H9 (cell line): ENCODE results near the gene TMEM201. TPM values are rescaled to one million over a fixed set of nuclear protein-coding genes. Genes with fewer than 3 reads are reported as not detected.

Experiments
- DNase-seq: peaks from one replicate; pipeline ENCODE4 v3.0.0-alpha.2; 2017
- H2AFZ ChIP-seq: one replicate; pipeline ENCODE4 v1.6.1; 2013; ENCODE audit warnings: mild to moderate bottlenecking, low read length, control low read depth, moderate library complexity
- H2AK5ac ChIP-seq: 2 replicates; pipeline ENCODE4 v1.6.1; 2013; ENCODE audit warnings: low read length, control low read depth, mixed read lengths; ENCODE audit not compliant: insufficient read length
- H2BK120ac ChIP-seq: one replicate; pipeline ENCODE4 v1.6.1; 2013; ENCODE audit warnings: low read depth, mild to moderate bottlenecking, low read length, control low read depth, inconsistent platforms; ENCODE audit not compliant: poor library complexity, severe bottlenecking
- H2BK12ac ChIP-seq: 2 replicates; pipeline ENCODE4 v1.6.1; 2013; ENCODE audit warnings: low read length, control low read depth, mixed read lengths, low read depth; ENCODE audit not compliant: insufficient read length
- H2BK15ac ChIP-seq: 2 replicates; pipeline ENCODE4 v1.6.1; 2013; ENCODE audit warnings: low read depth, low read length, control low read depth
- H2BK20ac ChIP-seq: one replicate; pipeline ENCODE4 v1.6.1; 2013; ENCODE audit warnings: low read depth, mild to moderate bottlenecking, low read length, control low read depth, inconsistent platforms; ENCODE audit not compliant: poor library complexity, severe bottlenecking
- H2BK5ac ChIP-seq: 2 replicates; pipeline ENCODE4 v1.6.1; 2013; ENCODE audit warnings: low read length, control low read depth, mixed read lengths; ENCODE audit not compliant: insufficient read length
- H3K14ac ChIP-seq: 2 replicates; pipeline ENCODE4 v1.6.1; 2013; ENCODE audit warnings: low read length, control low read depth; ENCODE audit not compliant: insufficient read depth
- H3K18ac ChIP-seq: 2 replicates; pipeline ENCODE4 v1.6.1; 2013; ENCODE audit warnings: low read depth, mild to moderate bottlenecking, mixed read lengths, low read length, control low read depth; ENCODE audit not compliant: insufficient read length
- H3K23ac ChIP-seq: 2 replicates; pipeline ENCODE4 v1.6.1; 2013; ENCODE audit warnings: low read length, control low read depth, mixed read lengths, low read depth; ENCODE audit not compliant: insufficient read length
- H3K23me2 ChIP-seq: 2 replicates; pipeline ENCODE4 v1.6.1; 2013; ENCODE audit warnings: low read depth, mild to moderate bottlenecking, mixed read lengths, low read length, control low read depth; ENCODE audit not compliant: insufficient read length, poor library complexity, severe bottlenecking
- H3K27ac ChIP-seq: 2 replicates; pipeline ENCODE4 v1.5.1; 2013; ENCODE audit warnings: low read length, control low read depth, mixed read lengths, low read depth; ENCODE audit not compliant: insufficient read length
- H3K27me3 ChIP-seq: 2 replicates; pipeline ENCODE4 v1.6.1; 2013; ENCODE audit warnings: low read length, control low read depth, inconsistent platforms; ENCODE audit not compliant: insufficient read depth
- H3K4ac ChIP-seq: 2 replicates; pipeline ENCODE4 v1.6.1; 2013; ENCODE audit warnings: low read depth, mild to moderate bottlenecking, control low read depth, inconsistent platforms, low read length, moderate library complexity
- H3K4me1 ChIP-seq: 2 replicates; pipeline ENCODE4 v1.6.1; 2013; ENCODE audit warnings: low read length, control low read depth, inconsistent platforms; ENCODE audit not compliant: insufficient read depth
- H3K4me2 ChIP-seq: 2 replicates; pipeline ENCODE4 v1.6.1; 2013; ENCODE audit warnings: low read length, control low read depth, mixed read lengths; ENCODE audit not compliant: insufficient read length, insufficient read depth
- H3K56ac ChIP-seq: 2 replicates; pipeline ENCODE4 v1.6.1; 2013; ENCODE audit warnings: low read depth, mild to moderate bottlenecking, mixed read lengths, low read length, control low read depth; ENCODE audit not compliant: insufficient read length
- H3K79me1 ChIP-seq: 2 replicates; pipeline ENCODE4 v1.6.1; 2013; ENCODE audit warnings: low read depth, mild to moderate bottlenecking, moderate library complexity, low read length, control low read depth, inconsistent platforms; ENCODE audit not compliant: insufficient read depth, poor library complexity, severe bottlenecking
- H3K79me2 ChIP-seq: 2 replicates; pipeline ENCODE4 v1.6.1; 2013; ENCODE audit warnings: low read length, control low read depth, inconsistent platforms; ENCODE audit not compliant: insufficient read depth
- H3K9ac ChIP-seq: 2 replicates; pipeline ENCODE4 v1.6.1; 2013; ENCODE audit warnings: low read length, control low read depth, mixed read lengths; ENCODE audit not compliant: insufficient read length; ENCODE audit errors: extremely low read depth
- H3K9me3 ChIP-seq: one replicate; pipeline ENCODE4 v1.6.1; 2013; ENCODE audit warnings: low read depth, low read length, inconsistent platforms; ENCODE audit not compliant: control insufficient read depth
- H3T11ph ChIP-seq: one replicate; pipeline ENCODE4 v1.6.1; 2013; ENCODE audit warnings: mild to moderate bottlenecking, low read length, control low read depth, inconsistent platforms
- H4K20me1 ChIP-seq: one replicate; pipeline ENCODE4 v1.6.1; 2013; ENCODE audit not compliant: control insufficient read depth, insufficient read length, insufficient read depth
- H4K5ac ChIP-seq: 2 replicates; pipeline ENCODE4 v1.6.1; 2013; ENCODE audit warnings: low read depth, mild to moderate bottlenecking, mixed read lengths, low read length, control low read depth; ENCODE audit not compliant: insufficient read length
- H4K8ac ChIP-seq: replicated peaks from 2 replicates; pipeline ENCODE4 v1.6.1; 2013; ENCODE audit warnings: low read length, control low read depth, mixed read lengths, low read depth; ENCODE audit not compliant: insufficient read length
- H4K91ac ChIP-seq: 2 replicates; pipeline ENCODE4 v1.6.1; 2013; ENCODE audit warnings: low read depth, mild to moderate bottlenecking, moderate library complexity, mixed read lengths, low read length, control low read depth; ENCODE audit not compliant: insufficient read length
- H3K27ac Mint-ChIP-seq, 3 experiments: 2 replicates in 2 of 3; 3 replicates in 1 of 3; pipeline ENCODE4 v1.8.0; 2020 to 2021; ENCODE audit warnings: mixed read lengths in 3 of 3, mild to moderate bottlenecking in 1 of 3, moderate library complexity in 1 of 3
- H3K27me3 Mint-ChIP-seq: 2 replicates; pipeline ENCODE4 v1.8.0; 2021; ENCODE audit warnings: low read depth, mild to moderate bottlenecking, moderate library complexity, mixed read lengths
- H3K36me3 Mint-ChIP-seq, 3 experiments: 2 replicates in 2 of 3; 3 replicates in 1 of 3; pipeline ENCODE4 v1.8.0; 2020 to 2021; ENCODE audit warnings: low read depth in 3 of 3, mixed read lengths in 3 of 3; ENCODE audit not compliant: insufficient read depth in 1 of 3
- H3K4me1 Mint-ChIP-seq, 2 experiments: 2 replicates each; pipeline ENCODE4 v1.8.0; 2020; ENCODE audit warnings: mixed read lengths in 2 of 2
- H3K4me3 Mint-ChIP-seq, 2 experiments: 2 replicates in 1 of 2; 3 replicates in 1 of 2; pipeline ENCODE4 v1.8.0; 2020 to 2021; ENCODE audit warnings: mild to moderate bottlenecking in 2 of 2, mixed read lengths in 2 of 2, moderate library complexity in 1 of 2
- H3K9me3 Mint-ChIP-seq, 2 experiments: 2 replicates in 1 of 2; 3 replicates in 1 of 2; pipeline ENCODE4 v1.8.0; 2020; ENCODE audit warnings: mild to moderate bottlenecking in 2 of 2, mixed read lengths in 2 of 2, moderate library complexity in 1 of 2
- WGBS: extraction: QIAGEN DNeasy Blood & Tissue Kit; methylation state at CpG from one replicate; pipeline ENCODE4 v1.1.7; 2013; ENCODE audit warnings: missing lambda C conversion rate, low lambda C conversion rate, mixed read lengths; ENCODE audit not compliant: insufficient read length; ENCODE audit errors: extremely low coverage; 5-methylcytosine and 5-hydroxymethylcytosine counted together
- total RNA-seq: library from RNA; stranded (reverse); gene quantifications from 2 replicates; pipeline ENCODE4 v1.2.1, GENCODE V29; 2021
- TF ChIP-seq, protein P1 (sequence below): fragments of 200-600 bp; sonication (generic); conservative IDR thresholded peaks from 3 replicates; pipeline ENCODE4 v1.8.0; 2021; ENCODE audit warnings: antibody characterized with exemption, mild to moderate bottlenecking

The TMEM201 gene
- total RNA-seq, 1 experiment from 2014 or later, result 31.0 TPM

DNA sequence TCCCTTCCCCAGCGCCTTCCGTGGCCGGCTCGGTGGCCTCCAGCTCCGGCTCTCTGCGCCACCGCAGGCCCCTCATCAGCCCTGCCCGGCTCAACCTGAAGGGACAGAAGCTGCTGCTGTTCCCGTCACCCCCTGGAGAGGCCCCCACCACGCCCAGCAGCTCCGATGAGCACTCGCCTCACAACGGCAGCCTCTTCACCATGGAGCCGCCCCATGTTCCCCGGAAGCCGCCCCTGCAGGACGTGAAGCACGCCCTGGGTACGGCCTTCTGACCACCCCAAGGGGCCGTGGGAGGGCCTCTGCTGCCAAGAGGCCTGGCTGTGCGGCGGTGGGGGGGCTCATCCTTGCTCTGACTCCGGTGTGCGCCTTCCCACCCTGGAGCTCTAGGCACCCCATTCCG is 21.8 kb downstream of the TMEM201 start:
- Histone ChIP-seq H3K9me3 (no peaks in the 10 kb centered on the region), H3K4me1 (no peaks in the 10 kb centered on the region), H2AK5ac (no peak overlapping the region), H3K14ac (no peak overlapping the region), H3K23ac (no peak overlapping the region), H4K20me1 (no peaks in the 10 kb centered on the region), H3K27me3 (no peaks in the 10 kb centered on the region), H3T11ph (no peak overlapping the region), H3K18ac (no peak overlapping the region), H2BK5ac (no peak overlapping the region), H4K8ac (no peak overlapping the region), H2BK20ac (no peak overlapping the region), H3K4ac (no peak overlapping the region), H3K79me1 (no peaks in the 10 kb centered on the region), H3K23me2 (no peaks in the 10 kb centered on the region), H3K9ac (no peak overlapping the region), H4K91ac (no peak overlapping the region), H3K56ac (no peak overlapping the region), H2BK15ac (no peak overlapping the region), H3K4me2 (no peak overlapping the region), H2AFZ (no peak overlapping the region), H3K79me2 (no peaks in the 10 kb centered on the region), H4K5ac (no peak overlapping the region), H3K27ac (no peak overlapping the region), H2BK120ac (no peak overlapping the region), H2BK12ac (no peak overlapping the region)
- Mint-ChIP-seq H3K27me3 (no peaks in the 10 kb centered on the region), H3K4me3 (no peak overlapping the region), H3K9me3 (no peaks in the 10 kb centered on the region), H3K36me3 (peaks cover 3 to 36% (median 25%) of the 10 kb centered on the region in 3 experiments; a peak in 6 of 7 replicates), H3K27ac (no peak overlapping the region), H3K4me1 (peaks cover 0 to 3% of the 10 kb centered on the region in 2 experiments; a peak in 1 of 4 replicates)
- DNase-seq, result no peak
- no CpG with 5 or more reads among the region's 25 CpGs for WGBS
- TF ChIP-seq, protein P1, sequence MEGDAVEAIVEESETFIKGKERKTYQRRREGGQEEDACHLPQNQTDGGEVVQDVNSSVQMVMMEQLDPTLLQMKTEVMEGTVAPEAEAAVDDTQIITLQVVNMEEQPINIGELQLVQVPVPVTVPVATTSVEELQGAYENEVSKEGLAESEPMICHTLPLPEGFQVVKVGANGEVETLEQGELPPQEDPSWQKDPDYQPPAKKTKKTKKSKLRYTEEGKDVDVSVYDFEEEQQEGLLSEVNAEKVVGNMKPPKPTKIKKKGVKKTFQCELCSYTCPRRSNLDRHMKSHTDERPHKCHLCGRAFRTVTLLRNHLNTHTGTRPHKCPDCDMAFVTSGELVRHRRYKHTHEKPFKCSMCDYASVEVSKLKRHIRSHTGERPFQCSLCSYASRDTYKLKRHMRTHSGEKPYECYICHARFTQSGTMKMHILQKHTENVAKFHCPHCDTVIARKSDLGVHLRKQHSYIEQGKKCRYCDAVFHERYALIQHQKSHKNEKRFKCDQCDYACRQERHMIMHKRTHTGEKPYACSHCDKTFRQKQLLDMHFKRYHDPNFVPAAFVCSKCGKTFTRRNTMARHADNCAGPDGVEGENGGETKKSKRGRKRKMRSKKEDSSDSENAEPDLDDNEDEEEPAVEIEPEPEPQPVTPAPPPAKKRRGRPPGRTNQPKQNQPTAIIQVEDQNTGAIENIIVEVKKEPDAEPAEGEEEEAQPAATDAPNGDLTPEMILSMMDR, result no peak
